ENCODE data around the gene NR2E3. TPM values are rescaled to one million over a fixed set of nuclear protein-coding genes. Genes with fewer than 3 reads are reported as not detected.

Gene NR2E3
- total and polyA plus RNA-seq, 2 of the 4 experiments (the other 2 are of a cell fraction): under 0.01 to 0.29 TPM

DNA sequence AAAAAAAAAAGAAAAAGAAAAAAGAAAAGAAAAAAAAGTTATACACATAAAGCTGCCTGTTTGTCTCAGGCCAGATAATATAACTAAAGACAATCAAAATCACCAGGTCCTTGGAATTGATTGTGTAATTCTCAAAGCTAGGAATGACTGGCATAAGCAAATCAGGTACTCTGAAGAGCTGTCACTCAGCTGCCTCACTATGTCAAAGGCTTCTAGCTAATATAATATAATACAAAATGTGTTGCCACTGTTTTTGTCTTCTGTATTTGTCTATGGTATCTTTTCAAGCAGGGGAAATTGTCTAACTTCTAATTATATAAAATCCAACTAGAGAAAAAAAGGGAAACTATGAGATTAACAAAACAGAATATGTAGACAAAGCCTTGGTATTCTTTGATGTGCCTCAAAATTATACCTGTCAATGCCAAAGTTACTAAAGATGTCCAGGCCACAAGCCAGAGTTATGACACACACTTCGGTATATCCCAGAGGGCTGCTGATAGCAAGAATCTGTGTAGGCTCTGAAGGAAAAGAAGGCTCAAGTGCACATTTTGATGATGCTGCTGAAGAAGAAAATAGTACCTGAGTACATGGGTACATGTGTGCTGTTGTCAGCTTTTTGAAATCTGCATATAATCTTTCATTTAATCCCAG is 37.0 kb upstream of the NR2E3 start:
- peaks cover 24% of the 10 kb centered on the region for H3K36me3 ChIP-seq (ENCODE audit: control insufficient read depth, insufficient read depth, low read length)
- H4K5ac ChIP-seq (ENCODE audit: low read depth, low read length): no peak overlapping the region
- no peak overlapping the region for H2BK120ac ChIP-seq (ENCODE audit: low read depth, low read length)
- no peak overlapping the region for H2AK9ac ChIP-seq (replicated peaks; ENCODE audit: low read depth, low read length, poor library complexity)
- H3K27me3 ChIP-seq (ENCODE audit: control insufficient read depth, insufficient read depth, low read length): no peaks in the 10 kb centered on the region
- H3K9ac ChIP-seq (ENCODE audit: low read depth, low read length): no peak overlapping the region
- dilution Hi-C loops (cut with HindIII; ENCODE audit: low sequenced_read_pairs, unreplicated experiment) (no loop called here), intact Hi-C loops (cut with micrococcal nuclease) (no loop called here), in situ Hi-C loops (cut with MboI; ENCODE audit: low sequenced_read_pairs) (no loop called here)
- H3K79me1 ChIP-seq (ENCODE audit: low read depth in 1 of 2, low read length in 2 of 2): no peaks in the 10 kb centered on the region
- H3K27ac ChIP-seq (ENCODE audit: insufficient read depth, low read length): no peak overlapping the region
- H2BK15ac ChIP-seq (ENCODE audit: low read depth, low read length): no peak overlapping the region
- no peak overlapping the region for H3K18ac ChIP-seq (ENCODE audit: low read depth, low read length)
- no peak overlapping the region for H4K8ac ChIP-seq (ENCODE audit: low read depth in 2 of 2, low read length in 2 of 2)
- DNase-seq (peak; percentile 16), ATAC-seq (ENCODE audit: low read depth) (no peak)
- no peak overlapping the region for H3K4me2 ChIP-seq (ENCODE audit: low read depth, low read length)
- ChIA-PET CTCF (interaction anchor here (0.7 kb wide), 1 partner anchor 114 kb away, joined by 3 read pairs; no protein-coding TSS in a partner anchor), POLR2A (ENCODE audit: unreplicated experiment) (no interaction called here)
- H4K20me1 ChIP-seq (ENCODE audit: insufficient read depth, low read length): no peaks in the 10 kb centered on the region
- peaks cover 5% of the 10 kb centered on the region for H3K4me1 ChIP-seq (ENCODE audit: control insufficient read depth, insufficient read depth, low read length)
- no peak overlapping the region for H3K23ac ChIP-seq (ENCODE audit: low read depth, low read length)
- H2AFZ ChIP-seq (replicated peaks; ENCODE audit: low read length, poor library complexity): no peak overlapping the region
- H2AK5ac ChIP-seq (ENCODE audit: low read depth, low read length): no peak overlapping the region
- H2BK5ac ChIP-seq (ENCODE audit: low read depth, low read length, poor library complexity, severe bottlenecking): no peak overlapping the region
- TF ChIP-seq, protein P1, sequence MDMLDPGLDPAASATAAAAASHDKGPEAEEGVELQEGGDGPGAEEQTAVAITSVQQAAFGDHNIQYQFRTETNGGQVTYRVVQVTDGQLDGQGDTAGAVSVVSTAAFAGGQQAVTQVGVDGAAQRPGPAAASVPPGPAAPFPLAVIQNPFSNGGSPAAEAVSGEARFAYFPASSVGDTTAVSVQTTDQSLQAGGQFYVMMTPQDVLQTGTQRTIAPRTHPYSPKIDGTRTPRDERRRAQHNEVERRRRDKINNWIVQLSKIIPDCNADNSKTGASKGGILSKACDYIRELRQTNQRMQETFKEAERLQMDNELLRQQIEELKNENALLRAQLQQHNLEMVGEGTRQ (IDR thresholded peaks at IDR 0.05; ENCODE audit: low read depth, low read length): no peak
- TF ChIP-seq, protein P2, sequence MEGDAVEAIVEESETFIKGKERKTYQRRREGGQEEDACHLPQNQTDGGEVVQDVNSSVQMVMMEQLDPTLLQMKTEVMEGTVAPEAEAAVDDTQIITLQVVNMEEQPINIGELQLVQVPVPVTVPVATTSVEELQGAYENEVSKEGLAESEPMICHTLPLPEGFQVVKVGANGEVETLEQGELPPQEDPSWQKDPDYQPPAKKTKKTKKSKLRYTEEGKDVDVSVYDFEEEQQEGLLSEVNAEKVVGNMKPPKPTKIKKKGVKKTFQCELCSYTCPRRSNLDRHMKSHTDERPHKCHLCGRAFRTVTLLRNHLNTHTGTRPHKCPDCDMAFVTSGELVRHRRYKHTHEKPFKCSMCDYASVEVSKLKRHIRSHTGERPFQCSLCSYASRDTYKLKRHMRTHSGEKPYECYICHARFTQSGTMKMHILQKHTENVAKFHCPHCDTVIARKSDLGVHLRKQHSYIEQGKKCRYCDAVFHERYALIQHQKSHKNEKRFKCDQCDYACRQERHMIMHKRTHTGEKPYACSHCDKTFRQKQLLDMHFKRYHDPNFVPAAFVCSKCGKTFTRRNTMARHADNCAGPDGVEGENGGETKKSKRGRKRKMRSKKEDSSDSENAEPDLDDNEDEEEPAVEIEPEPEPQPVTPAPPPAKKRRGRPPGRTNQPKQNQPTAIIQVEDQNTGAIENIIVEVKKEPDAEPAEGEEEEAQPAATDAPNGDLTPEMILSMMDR (conservative IDR thresholded peaks at IDR 0.05; ENCODE audit: low read depth, low read length): no peak
- TF ChIP-seq ELK1 (IDR thresholded peaks at IDR 0.05; ENCODE audit: borderline replicate concordance, low read depth, low read length) (no peak), MXI1 (IDR thresholded peaks at IDR 0.05; ENCODE audit: borderline replicate concordance, low read depth, low read length) (no peak), MAZ (IDR thresholded peaks at IDR 0.05; ENCODE audit: borderline replicate concordance, low read depth, low read length) (no peak)
- H3K56ac ChIP-seq (ENCODE audit: extremely low read depth, insufficient read depth, low read length): no peak overlapping the region
- H3K4me3 ChIP-seq (ENCODE audit: insufficient read depth, low read depth, low read length): no peak overlapping the region
- WGBS, 2 experiments (ENCODE audit: extremely low coverage in 2 of 2, insufficient read length in 1 of 2): no CpG with 5 or more reads among the region's 1 CpG
- H3K9me3 ChIP-seq (ENCODE audit: control insufficient read depth, insufficient read depth, low read length): no peaks in the 10 kb centered on the region
- H3K14ac ChIP-seq (replicated peaks; ENCODE audit: low read depth, low read length): no peak overlapping the region
- BruUV-seq (replicated peaks): no TSS peak
- no peak overlapping the region for H4K91ac ChIP-seq (ENCODE audit: insufficient read depth, low read depth, low read length)
- H2BK20ac ChIP-seq (ENCODE audit: low read depth, low read length): no peak overlapping the region
- H3K4ac ChIP-seq (ENCODE audit: low read depth, low read length): no peak overlapping the region
- H3K9me1 ChIP-seq (ENCODE audit: insufficient read depth, low read length): 0 out of 2 replicates have a peak, but pooled peaks cover 5% of the 10 kb centered on the region
